CD14-positive monocyte (primary cell): Measurements from ENCODE around the gene ZCCHC10. TPM values are rescaled to one million over a fixed set of nuclear protein-coding genes. Genes with fewer than 3 reads are reported as not detected.

Experiments
- DNase-seq, 3 donors: peaks; one replicate each; pipeline ENCODE4 v3.0.0-alpha.2; 2011 to 2022
- H2AFZ ChIP-seq: 2 replicates; pipeline ENCODE4 v1.6.0; 2012; ENCODE audit warnings: mild to moderate bottlenecking, low read depth, low read length, inconsistent platforms; ENCODE audit not compliant: insufficient read depth, poor library complexity, severe bottlenecking
- H3K27ac ChIP-seq, 2 donors: 1 replicate in 1 of 2; 2 replicates in 1 of 2; pipeline ENCODE4 v1.5.1; 2012 to 2013; ENCODE audit warnings: low read length in 2 of 2, control low read depth in 1 of 2, inconsistent platforms in 1 of 2, low read depth in 1 of 2, mild to moderate bottlenecking in 1 of 2
- H3K27me3 ChIP-seq, 2 donors: one replicate each; pipeline versions ENCODE4 v1.6.0 to v1.6.1; 2011 to 2013; ENCODE audit warnings: low read length in 2 of 2; ENCODE audit not compliant: control insufficient read depth in 2 of 2, insufficient read depth in 2 of 2
- H3K36me3 ChIP-seq, 2 donors: replicated peaks in 1 of 2; 1 replicate in 1 of 2; 2 replicates in 1 of 2; pipeline versions ENCODE4 v1.5.1 to v1.6.1; 2012 to 2013; ENCODE audit warnings: low read length in 2 of 2, control low read depth in 1 of 2, inconsistent platforms in 1 of 2, mild to moderate bottlenecking in 1 of 2; ENCODE audit not compliant: insufficient read depth in 2 of 2, control insufficient read depth in 1 of 2
- H3K4me1 ChIP-seq, 2 donors: 1 replicate in 1 of 2; 2 replicates in 1 of 2; pipeline versions ENCODE4 v1.5.1 to v1.6.1; 2012 to 2013; ENCODE audit warnings: low read length in 2 of 2, control low read depth in 1 of 2, inconsistent platforms in 1 of 2, mild to moderate bottlenecking in 1 of 2, moderate library complexity in 1 of 2; ENCODE audit not compliant: insufficient read depth in 2 of 2, control insufficient read depth in 1 of 2
- H3K4me2 ChIP-seq: replicated peaks from 2 replicates; pipeline ENCODE3; 2012; ENCODE audit warnings: low read length, moderate library complexity, mild to moderate bottlenecking; ENCODE audit not compliant: poor library complexity, severe bottlenecking; ENCODE audit errors: extremely low read depth
- H3K4me3 ChIP-seq, 3 experiments: fragments of 200-600 bp in 1 of 3; sonication (generic) in 1 of 3; replicated peaks in 1 of 3; 1 replicate in 2 of 3; 2 replicates in 1 of 3; pipeline ENCODE4 v1.5.1; 2011 to 2013; ENCODE audit warnings: low read length in 3 of 3, mild to moderate bottlenecking in 3 of 3, control low read depth in 2 of 3, low read depth in 2 of 3, inconsistent platforms in 1 of 3, moderate library complexity in 1 of 3
- H3K79me2 ChIP-seq: 2 replicates; pipeline ENCODE4 v1.6.0; 2012; ENCODE audit warnings: mild to moderate bottlenecking, control low read depth, inconsistent platforms, low read length, moderate library complexity; ENCODE audit not compliant: insufficient read depth
- H3K9ac ChIP-seq: 2 replicates; pipeline ENCODE4 v1.6.0; 2017; ENCODE audit warnings: low read length, mild to moderate bottlenecking; ENCODE audit not compliant: insufficient read depth, poor library complexity, severe bottlenecking
- H3K9me3 ChIP-seq, 2 donors: replicated peaks in 1 of 2; 1 replicate in 1 of 2; 2 replicates in 1 of 2; pipeline versions ENCODE4 v1.5.1 to v1.6.1; 2012 to 2013; ENCODE audit warnings: low read length in 2 of 2, control low read depth in 1 of 2; ENCODE audit not compliant: control insufficient read depth in 1 of 2, insufficient read depth in 1 of 2
- H4K20me1 ChIP-seq: 2 replicates; pipeline ENCODE4 v1.6.0; 2012; ENCODE audit warnings: mild to moderate bottlenecking, low read length, control low read depth, moderate library complexity; ENCODE audit not compliant: insufficient read depth
- H3K27ac Mint-ChIP-seq, 7 donors: one replicate each; pipeline ENCODE4 v1.8.0; 2020; ENCODE audit warnings: mild to moderate bottlenecking in 7 of 7, mixed read lengths in 7 of 7, moderate library complexity in 6 of 7, inconsistent platforms in 2 of 7
- H3K27me3 Mint-ChIP-seq, 3 donors: one replicate each; pipeline ENCODE4 v1.8.0; 2021 to 2022; ENCODE audit warnings: low read depth in 3 of 3, mild to moderate bottlenecking in 3 of 3, mixed read lengths in 3 of 3, moderate library complexity in 3 of 3, inconsistent platforms in 1 of 3
- H3K36me3 Mint-ChIP-seq, 2 donors: one replicate each; pipeline ENCODE4 v1.8.0; 2020; ENCODE audit warnings: mixed read lengths in 2 of 2, inconsistent platforms in 1 of 2, mild to moderate bottlenecking in 1 of 2
- H3K4me1 Mint-ChIP-seq: one replicate; pipeline ENCODE4 v1.8.0; 2020; ENCODE audit warnings: mild to moderate bottlenecking, mixed read lengths
- H3K4me3 Mint-ChIP-seq, 2 donors: one replicate each; pipeline ENCODE4 v1.8.0; 2020; ENCODE audit warnings: mild to moderate bottlenecking in 2 of 2, mixed read lengths in 2 of 2, moderate library complexity in 1 of 2
- H3K9me3 Mint-ChIP-seq, 7 donors: one replicate each; pipeline ENCODE4 v1.8.0; 2020 to 2022; ENCODE audit warnings: mixed read lengths in 7 of 7, mild to moderate bottlenecking in 6 of 7, moderate library complexity in 6 of 7, inconsistent platforms in 2 of 7
- WGBS: methylation state at CpG from one replicate; pipeline ENCODE4 v1.1.5; 2013; ENCODE audit warnings: missing lambda C conversion rate; ENCODE audit not compliant: insufficient coverage; 5-methylcytosine and 5-hydroxymethylcytosine counted together
- intact Hi-C, 2 donors: fragments of 100-400 bp; cut with micrococcal nuclease; formaldehyde crosslinking; loops; one replicate each; pipeline versions ENCODE4 v1.15.0 to v1.15.1; 2023
- polyA plus RNA-seq, 3 donors: library from polyadenylated mRNA; depleted of rRNA in 1 of 3; unstranded in 2 of 3; stranded (reverse) in 1 of 3; fragments of 300-500 nt in 2 of 3; fragments of >200 nt in 1 of 3; fragmentation: Illumina TruSeq in 2 of 3; gene quantifications; 1 replicate in 2 of 3; 2 replicates in 1 of 3; pipeline ENCODE4 v1.2.3, GENCODE V29; 2012 to 2021
- small RNA-seq: library from RNA; depleted of rRNA; stranded (forward); fragments of <200 nt; gene quantifications from one replicate; pipeline ENCODE3, GENCODE V24; 2012; ENCODE audit warnings: low read depth; ENCODE audit not compliant: insufficient read length
- TF ChIP-seq, protein P1 (sequence below): fragments of 200-600 bp; IDR thresholded peaks from one replicate; pipeline ENCODE4 v1.8.0; 2022; ENCODE audit warnings: antibody characterized with exemption, mild to moderate bottlenecking

The ZCCHC10 gene
- polyA plus RNA-seq, 3 donors = 10.7 to 52.7 (median 45.3) TPM

GRCh38 chr5:132947671-132948070, 78.7 kb downstream of the ZCCHC10 start:
- peaks cover 100% of the 10 kb centered on the region for H4K20me1 ChIP-seq
- H3K4me2 ChIP-seq = no peak overlapping the region
- no peak overlapping the region for H3K9ac ChIP-seq
- no peaks in the 10 kb centered on the region for H3K4me1 ChIP-seq
- no peaks in the 10 kb centered on the region for H3K27me3 ChIP-seq
- H3K36me3 ChIP-seq = peaks cover 0 to 20% of the 10 kb centered on the region in 2 donors
- no peaks in the 10 kb centered on the region for H3K9me3 Mint-ChIP-seq
- no peaks in the 10 kb centered on the region for H3K27me3 Mint-ChIP-seq
- no peak overlapping the region for H3K27ac ChIP-seq
- H3K4me3 Mint-ChIP-seq = no peak overlapping the region
- whole genome bisulfite sequencing = no CpG with 5 or more reads among the region's 2 CpGs
- TF ChIP-seq, protein P1, sequence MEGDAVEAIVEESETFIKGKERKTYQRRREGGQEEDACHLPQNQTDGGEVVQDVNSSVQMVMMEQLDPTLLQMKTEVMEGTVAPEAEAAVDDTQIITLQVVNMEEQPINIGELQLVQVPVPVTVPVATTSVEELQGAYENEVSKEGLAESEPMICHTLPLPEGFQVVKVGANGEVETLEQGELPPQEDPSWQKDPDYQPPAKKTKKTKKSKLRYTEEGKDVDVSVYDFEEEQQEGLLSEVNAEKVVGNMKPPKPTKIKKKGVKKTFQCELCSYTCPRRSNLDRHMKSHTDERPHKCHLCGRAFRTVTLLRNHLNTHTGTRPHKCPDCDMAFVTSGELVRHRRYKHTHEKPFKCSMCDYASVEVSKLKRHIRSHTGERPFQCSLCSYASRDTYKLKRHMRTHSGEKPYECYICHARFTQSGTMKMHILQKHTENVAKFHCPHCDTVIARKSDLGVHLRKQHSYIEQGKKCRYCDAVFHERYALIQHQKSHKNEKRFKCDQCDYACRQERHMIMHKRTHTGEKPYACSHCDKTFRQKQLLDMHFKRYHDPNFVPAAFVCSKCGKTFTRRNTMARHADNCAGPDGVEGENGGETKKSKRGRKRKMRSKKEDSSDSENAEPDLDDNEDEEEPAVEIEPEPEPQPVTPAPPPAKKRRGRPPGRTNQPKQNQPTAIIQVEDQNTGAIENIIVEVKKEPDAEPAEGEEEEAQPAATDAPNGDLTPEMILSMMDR = no peak
- no peak overlapping the region for H2AFZ ChIP-seq
- no peaks in the 10 kb centered on the region for H3K9me3 ChIP-seq
- H3K4me3 ChIP-seq = no peak overlapping the region
- H3K79me2 ChIP-seq = peaks cover 98% of the 10 kb centered on the region
- H3K27ac Mint-ChIP-seq = no peak overlapping the region
- intact Hi-C loops = no loop called here
- H3K4me1 Mint-ChIP-seq = peaks cover 25% of the 10 kb centered on the region
- no peak for DNase-seq
- peaks cover 9 to 35% of the 10 kb centered on the region in 2 donors for H3K36me3 Mint-ChIP-seq

Small RNAs within 50 kb of the gene (small RNA-seq; reads per million reads assigned to genes)
- not detected for gene AC113410.1
- gene AC113410.3 = not detected
- gene ATP6V0E1P1 = not detected
- not detected for gene RF00019

Other genes starting within 250 kb of the ZCCHC10 start
- gene SEPTIN8, start 249.3 kb downstream of the ZCCHC10 start, polyA plus RNA-seq = 1 to 10 TPM in 1 of 3 donors, under 1 TPM in 2; 0.36 to 5.0 (median 0.54) TPM
- not detected for gene SOWAHA, start 213.2 kb downstream of the ZCCHC10 start, polyA plus RNA-seq
- 10 to 100 TPM in 2 of 3 donors, 1 to 10 TPM in 1; 6.4 to 27.0 (median 16.1) TPM for gene SHROOM1, start 195.9 kb downstream of the ZCCHC10 start, polyA plus RNA-seq
- gene GDF9, start 160.1 kb downstream of the ZCCHC10 start, polyA plus RNA-seq = under 1 TPM in 1 of 3 donors, not detected in 2; 0.55 TPM
- 100 to 1,000 TPM in 2 of 3 donors, 10 to 100 TPM in 1; 81.6 to 880 (median 879) TPM for gene UQCRQ, start 159.9 kb downstream of the ZCCHC10 start, polyA plus RNA-seq
- gene LEAP2, start 152.9 kb downstream of the ZCCHC10 start, polyA plus RNA-seq = 1 to 10 TPM in 1 of 3 donors, under 1 TPM in 2; 0.59 to 2.3 (median 0.88) TPM
- gene AFF4, start 62.9 kb downstream of the ZCCHC10 start, polyA plus RNA-seq = 10 to 100 TPM in 2 of 3 donors, 1 to 10 TPM in 1; 9.7 to 17.7 (median 17.6) TPM
- gene HSPA4, start 25.5 kb upstream of the ZCCHC10 start, polyA plus RNA-seq = 10 to 100 TPM; 15.7 to 52.0 (median 27.7) TPM